Neural progenitor cell (in vitro differentiated cells): ENCODE measurements around the gene SSTR5. TPM values are rescaled to one million over a fixed set of nuclear protein-coding genes. Genes with fewer than 3 reads are reported as not detected.

Experiments
- DNase-seq: peaks from one replicate; pipeline ENCODE4 v3.0.0-alpha.2; 2016; ENCODE audit warnings: low spot score
- H2AFZ ChIP-seq: fragments of 200-600 bp; sonication (generic); replicated peaks from 2 replicates; pipeline ENCODE4 v1.6.1; 2016; ENCODE audit warnings: antibody characterized with exemption
- H3F3A ChIP-seq: fragments of 200-600 bp; sonication (generic); 2 replicates; pipeline ENCODE4 v1.6.1; 2016; ENCODE audit warnings: antibody characterized with exemption, low read depth
- H3K27ac ChIP-seq: fragments of 200-600 bp; sonication (generic); 2 replicates; pipeline ENCODE4 v1.5.1; 2016; ENCODE audit warnings: mild to moderate bottlenecking
- H3K27me3 ChIP-seq: fragments of 200-600 bp; sonication (generic); 2 replicates; pipeline ENCODE4 v1.6.1; 2016; ENCODE audit warnings: mild to moderate bottlenecking, moderate library complexity
- H3K36me3 ChIP-seq: fragments of 200-600 bp; sonication (generic); 2 replicates; pipeline ENCODE4 v1.5.1; 2016
- H3K4me1 ChIP-seq: fragments of 200-600 bp; sonication (generic); 2 replicates; pipeline ENCODE4 v1.6.1; 2016; ENCODE audit warnings: mixed run types
- H3K4me2 ChIP-seq: fragments of 200-600 bp; sonication (generic); 2 replicates; pipeline ENCODE4 v1.6.1; 2016
- H3K4me3 ChIP-seq: fragments of 200-600 bp; sonication (generic); 2 replicates; pipeline ENCODE4 v1.5.1; 2016
- H3K79me2 ChIP-seq: fragments of 200-600 bp; sonication (generic); 2 replicates; pipeline ENCODE4 v1.6.1; 2016; ENCODE audit warnings: low read depth
- H3K9ac ChIP-seq: fragments of 200-600 bp; sonication (generic); 2 replicates; pipeline ENCODE4 v1.6.1; 2016
- H3K9me3 ChIP-seq: fragments of 200-600 bp; sonication (generic); 2 replicates; pipeline ENCODE4 v1.5.1; 2016; ENCODE audit warnings: low read depth
- H4K20me1 ChIP-seq: fragments of 200-600 bp; sonication (generic); 2 replicates; pipeline ENCODE4 v1.6.1; 2016; ENCODE audit warnings: low read depth
- H3K27ac Mint-ChIP-seq: 3 replicates; pipeline ENCODE4 v1.8.0; 2021; ENCODE audit warnings: mixed read lengths
- H3K27me3 Mint-ChIP-seq: 2 replicates; pipeline ENCODE4 v1.8.0; 2022; ENCODE audit warnings: low read depth, mild to moderate bottlenecking, inconsistent platforms, moderate library complexity, mixed read lengths; ENCODE audit not compliant: insufficient read depth
- H3K36me3 Mint-ChIP-seq: 3 replicates; pipeline ENCODE4 v1.8.0; 2021; ENCODE audit warnings: mixed read lengths
- H3K4me1 Mint-ChIP-seq: 3 replicates; pipeline ENCODE4 v1.8.0; 2021; ENCODE audit warnings: mixed read lengths
- H3K4me3 Mint-ChIP-seq: 3 replicates; pipeline ENCODE4 v1.8.0; 2021; ENCODE audit warnings: mild to moderate bottlenecking, moderate library complexity, mixed read lengths
- H3K9me3 Mint-ChIP-seq: 3 replicates; pipeline ENCODE4 v1.8.0; 2020; ENCODE audit warnings: mixed read lengths
- EZH2 ChIP-seq: fragments of 200-600 bp; sonication (generic); IDR thresholded peaks from 2 replicates; pipeline ENCODE4 v1.6.1; 2017; ENCODE audit warnings: antibody characterized with exemption, mild to moderate bottlenecking, moderate library complexity
- EZH2phosphoT487 ChIP-seq: fragments of 200-600 bp; sonication (generic); IDR thresholded peaks from 2 replicates; pipeline ENCODE4 v1.6.1; 2017; ENCODE audit warnings: antibody characterized with exemption
- total RNA-seq: library from RNA; depleted of rRNA; stranded (reverse); fragments of >200 nt; gene quantifications from 2 replicates; pipeline ENCODE4 v1.2.3, GENCODE V29; 2015; ENCODE audit warnings: low replicate concordance
- TF ChIP-seq, protein P1 (sequence below): fragments of 200-600 bp; sonication (generic); IDR thresholded peaks from 2 replicates; pipeline ENCODE4 v1.5.1; 2017; ENCODE audit warnings: antibody characterized with exemption, mild to moderate bottlenecking

The SSTR5 gene
- total RNA-seq, 1 donor from 2014 or later, result not detected

GRCh38 chr16:1026057-1026783, 46.3 kb upstream of the SSTR5 start:
- no peaks in the 10 kb centered on the region for H3K9me3 ChIP-seq
- peaks cover 8% of the 10 kb centered on the region for H3K27me3 Mint-ChIP-seq
- no peaks in the 10 kb centered on the region for H3K4me1 ChIP-seq
- no peaks in the 10 kb centered on the region for H3F3A ChIP-seq
- peaks cover 33% of the 10 kb centered on the region for H3K4me1 Mint-ChIP-seq
- TF ChIP-seq, protein P1, sequence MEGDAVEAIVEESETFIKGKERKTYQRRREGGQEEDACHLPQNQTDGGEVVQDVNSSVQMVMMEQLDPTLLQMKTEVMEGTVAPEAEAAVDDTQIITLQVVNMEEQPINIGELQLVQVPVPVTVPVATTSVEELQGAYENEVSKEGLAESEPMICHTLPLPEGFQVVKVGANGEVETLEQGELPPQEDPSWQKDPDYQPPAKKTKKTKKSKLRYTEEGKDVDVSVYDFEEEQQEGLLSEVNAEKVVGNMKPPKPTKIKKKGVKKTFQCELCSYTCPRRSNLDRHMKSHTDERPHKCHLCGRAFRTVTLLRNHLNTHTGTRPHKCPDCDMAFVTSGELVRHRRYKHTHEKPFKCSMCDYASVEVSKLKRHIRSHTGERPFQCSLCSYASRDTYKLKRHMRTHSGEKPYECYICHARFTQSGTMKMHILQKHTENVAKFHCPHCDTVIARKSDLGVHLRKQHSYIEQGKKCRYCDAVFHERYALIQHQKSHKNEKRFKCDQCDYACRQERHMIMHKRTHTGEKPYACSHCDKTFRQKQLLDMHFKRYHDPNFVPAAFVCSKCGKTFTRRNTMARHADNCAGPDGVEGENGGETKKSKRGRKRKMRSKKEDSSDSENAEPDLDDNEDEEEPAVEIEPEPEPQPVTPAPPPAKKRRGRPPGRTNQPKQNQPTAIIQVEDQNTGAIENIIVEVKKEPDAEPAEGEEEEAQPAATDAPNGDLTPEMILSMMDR, result no peak
- H3K36me3 Mint-ChIP-seq, result no peaks in the 10 kb centered on the region
- H3K9ac ChIP-seq, result no peak overlapping the region
- no peak overlapping the region for H3K4me2 ChIP-seq
- H2AFZ ChIP-seq, result no peak overlapping the region
- no peaks in the 10 kb centered on the region for H3K36me3 ChIP-seq
- DNase-seq, result peak; percentile 53
- no peak overlapping the region for H3K27ac ChIP-seq
- H3K79me2 ChIP-seq, result no peaks in the 10 kb centered on the region
- peak overlapping the region; percentile 39 for H3K27ac Mint-ChIP-seq
- no peaks in the 10 kb centered on the region for H3K9me3 Mint-ChIP-seq
- no peaks in the 10 kb centered on the region for H3K27me3 ChIP-seq
- no peak overlapping the region for H3K4me3 ChIP-seq
- peak overlapping the region; percentile 64 for H3K4me3 Mint-ChIP-seq
- no peaks in the 10 kb centered on the region for H4K20me1 ChIP-seq

GRCh38 chr16:1026784-1027500, 45.6 kb upstream of the SSTR5 start:
- H3K27ac Mint-ChIP-seq, result peak overlapping the region; percentile 46
- TF ChIP-seq EZH2phosphoT487, result no peak
- TF ChIP-seq, protein P1, result no peak
- TF ChIP-seq EZH2, result no peak
- Histone ChIP-seq H3F3A (no peaks in the 10 kb centered on the region), H2AFZ (no peak overlapping the region), H4K20me1 (no peaks in the 10 kb centered on the region), H3K4me1 (no peaks in the 10 kb centered on the region), H3K27me3 (no peaks in the 10 kb centered on the region), H3K79me2 (no peaks in the 10 kb centered on the region), H3K9ac (no peak overlapping the region), H3K4me3 (no peak overlapping the region), H3K4me2 (no peak overlapping the region), H3K27ac (no peak overlapping the region), H3K36me3 (no peaks in the 10 kb centered on the region), H3K9me3 (no peaks in the 10 kb centered on the region)
- peaks cover 6% of the 10 kb centered on the region for H3K27me3 Mint-ChIP-seq
- H3K4me1 Mint-ChIP-seq, result peaks cover 33% of the 10 kb centered on the region
- peak; percentile 36 for DNase-seq
- H3K4me3 Mint-ChIP-seq, result peak overlapping the region; percentile 29
- H3K9me3 Mint-ChIP-seq, result no peaks in the 10 kb centered on the region
- H3K36me3 Mint-ChIP-seq, result no peaks in the 10 kb centered on the region

- Mint-ChIP-seq H3K4me3 (no peak overlapping the region), H3K27ac (peak overlapping the region; percentile 46), H3K27me3 (peaks cover 6% of the 10 kb centered on the region), H3K4me1 (peaks cover 33% of the 10 kb centered on the region), H3K36me3 (no peaks in the 10 kb centered on the region), H3K9me3 (no peaks in the 10 kb centered on the region)
- no peak overlapping the region for H3K9ac ChIP-seq
- H3K4me2 ChIP-seq, result no peak overlapping the region
- TF ChIP-seq, protein P1, result no peak
- TF ChIP-seq EZH2phosphoT487 (no peak), EZH2 (no peak)
- no peaks in the 10 kb centered on the region for H3K9me3 ChIP-seq
- H2AFZ ChIP-seq, result no peak overlapping the region
- no peaks in the 10 kb centered on the region for H3K4me1 ChIP-seq
- no peak overlapping the region for H3K4me3 ChIP-seq
- no peaks in the 10 kb centered on the region for H4K20me1 ChIP-seq
- DNase-seq, result no peak
- no peaks in the 10 kb centered on the region for H3F3A ChIP-seq
- no peaks in the 10 kb centered on the region for H3K79me2 ChIP-seq
- no peaks in the 10 kb centered on the region for H3K36me3 ChIP-seq
- no peak overlapping the region for H3K27ac ChIP-seq
- H3K27me3 ChIP-seq, result no peaks in the 10 kb centered on the region
Observed at GRCh38 chr16:1027501-1027815, 45.1 kb upstream of the SSTR5 start.
